Endothelial cell (in vitro differentiated cells): ENCODE results near the gene RAP2B. TPM values are rescaled to one million over a fixed set of nuclear protein-coding genes. Genes with fewer than 3 reads are reported as not detected.

Experiments
- DNase-seq: peaks from one replicate; pipeline ENCODE4 v3.0.0; 2021; ENCODE audit warnings: low spot score
- H3K27ac Mint-ChIP-seq: one replicate; pipeline ENCODE4 v1.8.0; 2021; ENCODE audit warnings: mixed read lengths, inconsistent platforms; ENCODE audit not compliant: unreplicated experiment
- H3K27me3 Mint-ChIP-seq: one replicate; pipeline ENCODE4 v1.8.0; 2021; ENCODE audit warnings: mild to moderate bottlenecking, moderate library complexity, mixed read lengths, inconsistent platforms; ENCODE audit not compliant: unreplicated experiment
- H3K36me3 Mint-ChIP-seq: one replicate; pipeline ENCODE4 v1.8.0; 2021; ENCODE audit warnings: mild to moderate bottlenecking, low read depth, mixed read lengths, inconsistent platforms; ENCODE audit not compliant: unreplicated experiment
- H3K4me1 Mint-ChIP-seq: one replicate; pipeline ENCODE4 v1.8.0; 2021; ENCODE audit warnings: mild to moderate bottlenecking, mixed read lengths, inconsistent platforms; ENCODE audit not compliant: unreplicated experiment
- H3K4me3 Mint-ChIP-seq: one replicate; pipeline ENCODE4 v1.8.0; 2021; ENCODE audit warnings: mild to moderate bottlenecking, mixed read lengths, inconsistent platforms; ENCODE audit not compliant: unreplicated experiment
- H3K9me3 Mint-ChIP-seq: one replicate; pipeline ENCODE4 v1.8.0; 2021; ENCODE audit warnings: mixed read lengths, inconsistent platforms; ENCODE audit not compliant: unreplicated experiment
- total RNA-seq: library from RNA; stranded (reverse); fragmentation: NEBNext Ultra II Directional; extraction: Animal tissue kit (Norgen Biotek cat#: 25700); gene quantifications from one replicate; pipeline ENCODE4 v1.2.1, GENCODE V29; 2021; ENCODE audit not compliant: unreplicated experiment
- TF ChIP-seq, protein P1 (sequence below): fragments of 200-600 bp; sonication (generic); IDR thresholded peaks from one replicate; pipeline ENCODE4 v1.5.0; 2021; ENCODE audit warnings: antibody characterized with exemption; ENCODE audit not compliant: unreplicated experiment

The RAP2B gene
- total RNA-seq, 1 donor from 2014 or later = 33.7 TPM

GRCh38 chr3:153142961-153143360, 19.1 kb upstream of the RAP2B start:
- no peak overlapping the region for H3K4me3 Mint-ChIP-seq
- H3K4me1 Mint-ChIP-seq = peaks cover 3% of the 10 kb centered on the region
- DNase-seq = no peak
- H3K9me3 Mint-ChIP-seq = no peaks in the 10 kb centered on the region
- TF ChIP-seq, protein P1, sequence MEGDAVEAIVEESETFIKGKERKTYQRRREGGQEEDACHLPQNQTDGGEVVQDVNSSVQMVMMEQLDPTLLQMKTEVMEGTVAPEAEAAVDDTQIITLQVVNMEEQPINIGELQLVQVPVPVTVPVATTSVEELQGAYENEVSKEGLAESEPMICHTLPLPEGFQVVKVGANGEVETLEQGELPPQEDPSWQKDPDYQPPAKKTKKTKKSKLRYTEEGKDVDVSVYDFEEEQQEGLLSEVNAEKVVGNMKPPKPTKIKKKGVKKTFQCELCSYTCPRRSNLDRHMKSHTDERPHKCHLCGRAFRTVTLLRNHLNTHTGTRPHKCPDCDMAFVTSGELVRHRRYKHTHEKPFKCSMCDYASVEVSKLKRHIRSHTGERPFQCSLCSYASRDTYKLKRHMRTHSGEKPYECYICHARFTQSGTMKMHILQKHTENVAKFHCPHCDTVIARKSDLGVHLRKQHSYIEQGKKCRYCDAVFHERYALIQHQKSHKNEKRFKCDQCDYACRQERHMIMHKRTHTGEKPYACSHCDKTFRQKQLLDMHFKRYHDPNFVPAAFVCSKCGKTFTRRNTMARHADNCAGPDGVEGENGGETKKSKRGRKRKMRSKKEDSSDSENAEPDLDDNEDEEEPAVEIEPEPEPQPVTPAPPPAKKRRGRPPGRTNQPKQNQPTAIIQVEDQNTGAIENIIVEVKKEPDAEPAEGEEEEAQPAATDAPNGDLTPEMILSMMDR = no peak
- no peak overlapping the region for H3K27ac Mint-ChIP-seq
- no peaks in the 10 kb centered on the region for H3K27me3 Mint-ChIP-seq
- no peaks in the 10 kb centered on the region for H3K36me3 Mint-ChIP-seq

DNA sequence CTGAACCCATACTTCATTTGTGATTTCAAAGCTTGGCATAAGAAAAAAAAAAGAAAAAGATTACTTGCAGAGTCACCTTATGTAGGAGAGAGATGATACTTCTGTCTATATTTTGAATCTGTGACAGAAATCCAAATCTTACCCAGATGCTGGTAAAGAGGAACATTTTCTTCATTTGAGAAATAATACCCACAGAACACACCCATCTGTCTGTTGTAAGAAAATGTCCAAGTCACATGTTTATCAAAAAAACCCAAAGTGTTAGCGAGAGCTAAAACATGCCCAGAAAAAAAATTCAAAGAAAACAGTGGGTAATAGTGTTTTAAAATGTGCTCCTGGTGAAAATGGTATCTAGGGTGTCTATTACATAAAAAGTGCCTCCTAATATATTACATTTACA, 18.0 kb upstream of the RAP2B start:
- TF ChIP-seq, protein P1 = no peak
- H3K27me3 Mint-ChIP-seq = no peaks in the 10 kb centered on the region
- no peaks in the 10 kb centered on the region for H3K36me3 Mint-ChIP-seq
- H3K4me1 Mint-ChIP-seq = no peaks in the 10 kb centered on the region
- H3K9me3 Mint-ChIP-seq = no peaks in the 10 kb centered on the region
- no peak overlapping the region for H3K4me3 Mint-ChIP-seq
- no peak for DNase-seq
- no peak overlapping the region for H3K27ac Mint-ChIP-seq

DNA sequence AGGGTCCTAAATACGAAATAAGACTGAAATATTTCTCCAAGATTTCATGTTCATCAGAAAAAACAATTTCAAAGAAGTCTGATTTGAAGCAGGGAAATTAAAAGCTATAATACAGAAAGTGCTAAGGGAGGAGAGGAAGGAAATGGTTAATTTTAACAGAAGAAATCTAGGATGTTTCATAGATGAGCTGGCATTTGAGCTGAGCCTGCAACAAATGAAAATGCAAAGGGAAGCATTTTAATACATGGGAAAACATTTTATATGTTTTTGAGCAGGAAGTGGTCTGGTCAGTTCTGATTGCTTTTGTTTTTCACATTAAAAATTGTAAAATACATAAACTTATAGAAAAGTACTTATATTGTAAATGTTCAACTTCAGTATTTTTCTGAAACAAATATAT, 17.2 kb upstream of the RAP2B start:
- Mint-ChIP-seq H3K27me3 (no peaks in the 10 kb centered on the region), H3K4me3 (no peak overlapping the region), H3K27ac (no peak overlapping the region), H3K36me3 (no peaks in the 10 kb centered on the region), H3K9me3 (no peaks in the 10 kb centered on the region), H3K4me1 (no peaks in the 10 kb centered on the region)
- no peak for DNase-seq
- TF ChIP-seq, protein P1 = no peak

DNA sequence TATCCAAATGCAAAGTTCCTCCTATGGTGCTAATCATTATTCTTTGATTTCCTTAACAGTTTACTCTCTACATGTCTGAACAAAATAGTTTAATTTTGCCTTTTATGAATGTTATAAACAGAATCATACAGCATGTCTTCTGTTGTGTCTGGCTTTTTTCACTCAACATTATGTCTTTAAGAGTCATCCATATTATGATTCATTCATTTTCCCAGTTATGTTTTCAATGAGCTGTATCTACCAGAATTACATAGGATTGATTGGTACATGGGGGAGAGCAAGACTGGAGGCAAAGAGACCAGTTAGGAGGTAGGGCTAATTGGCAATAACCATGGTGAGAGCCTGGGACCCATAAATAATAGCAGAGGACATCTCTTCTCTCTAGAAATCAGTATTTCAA, 16.6 kb upstream of the RAP2B start:
- no peaks in the 10 kb centered on the region for H3K36me3 Mint-ChIP-seq
- no peak overlapping the region for H3K27ac Mint-ChIP-seq

DNA sequence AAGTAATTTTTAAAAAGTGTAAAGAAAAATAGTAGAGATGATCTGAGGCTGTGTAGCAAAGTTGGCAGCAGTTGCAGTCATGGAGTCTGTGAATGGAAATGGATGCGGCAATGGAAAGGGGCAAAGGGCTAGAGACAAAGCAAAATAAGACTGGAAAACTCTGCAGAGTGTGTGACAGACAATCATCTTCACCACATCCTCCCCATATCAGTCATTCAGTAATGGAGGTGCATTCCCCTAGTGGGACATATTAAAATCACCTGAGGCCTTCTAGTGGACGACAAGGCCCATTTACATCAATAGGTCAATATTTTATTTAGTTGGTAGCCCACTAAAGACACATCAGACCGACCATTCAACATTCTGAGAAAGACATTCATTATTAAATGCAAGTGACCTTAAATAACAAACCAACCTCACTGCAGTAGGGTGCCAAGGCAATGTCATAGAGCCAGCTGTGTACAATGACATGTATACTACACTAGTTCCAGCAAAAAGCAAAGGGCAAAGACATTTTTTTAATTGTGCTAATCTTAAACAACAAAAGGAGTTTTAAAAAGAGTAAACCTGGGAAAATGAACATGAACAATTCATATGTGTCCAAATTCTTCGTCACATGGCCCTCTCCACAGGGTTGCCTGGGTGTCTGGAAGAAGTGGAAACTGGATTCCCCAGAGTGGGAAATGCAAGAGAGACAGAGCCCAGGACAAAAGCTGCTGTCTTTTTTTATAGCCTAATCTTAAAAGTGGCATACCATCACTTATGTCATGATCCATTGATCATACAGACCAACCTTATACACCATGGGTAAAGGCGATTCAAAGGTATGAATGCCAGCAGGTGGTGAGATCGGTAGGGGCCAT, 15.6 kb upstream of the RAP2B start:
- TF ChIP-seq, protein P1 = no peak
- H3K4me3 Mint-ChIP-seq = no peak overlapping the region
- H3K9me3 Mint-ChIP-seq = no peaks in the 10 kb centered on the region

More for the DNA sequence above, 16.6 kb upstream of the RAP2B start:
- Mint-ChIP-seq H3K4me1 (no peaks in the 10 kb centered on the region), H3K9me3 (no peaks in the 10 kb centered on the region), H3K27me3 (no peaks in the 10 kb centered on the region), H3K4me3 (no peak overlapping the region)
- DNase-seq = no peak
- TF ChIP-seq, protein P1 = no peak

More for the DNA sequence above, 15.6 kb upstream of the RAP2B start:
- H3K36me3 Mint-ChIP-seq = no peaks in the 10 kb centered on the region
- H3K4me1 Mint-ChIP-seq = no peaks in the 10 kb centered on the region
- H3K27ac Mint-ChIP-seq = no peak overlapping the region
- DNase-seq = no peak
- no peaks in the 10 kb centered on the region for H3K27me3 Mint-ChIP-seq
